HK-2 (cell line): ENCODE data around the gene TTBK2.

Experiments
- DNase-seq: peaks from one replicate; pipeline ENCODE4 v3.0.0-alpha.2; 2018; ENCODE audit not compliant: unreplicated experiment

The TTBK2 gene

DNA sequence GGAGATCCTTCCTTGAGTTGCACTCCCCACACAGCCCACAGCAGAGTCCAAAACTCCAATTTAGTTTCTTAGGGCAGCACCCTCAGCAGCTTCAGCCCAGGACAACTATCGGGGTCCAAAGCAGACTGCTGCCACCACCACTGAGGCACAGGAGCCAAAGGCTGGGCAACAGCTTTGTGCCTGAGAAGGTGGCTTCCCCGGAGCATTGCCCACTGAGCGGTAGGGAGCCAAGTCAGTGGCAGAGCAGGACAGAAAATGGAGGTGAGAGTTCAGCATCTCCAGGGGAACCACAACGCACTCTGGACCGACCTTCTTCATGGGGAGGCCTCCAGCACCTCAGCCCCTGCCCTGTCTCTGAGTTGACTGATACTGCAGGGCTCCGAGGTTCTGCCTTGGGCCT, 227.1 kb downstream of the TTBK2 start:
- no peak for DNase-seq

DNA sequence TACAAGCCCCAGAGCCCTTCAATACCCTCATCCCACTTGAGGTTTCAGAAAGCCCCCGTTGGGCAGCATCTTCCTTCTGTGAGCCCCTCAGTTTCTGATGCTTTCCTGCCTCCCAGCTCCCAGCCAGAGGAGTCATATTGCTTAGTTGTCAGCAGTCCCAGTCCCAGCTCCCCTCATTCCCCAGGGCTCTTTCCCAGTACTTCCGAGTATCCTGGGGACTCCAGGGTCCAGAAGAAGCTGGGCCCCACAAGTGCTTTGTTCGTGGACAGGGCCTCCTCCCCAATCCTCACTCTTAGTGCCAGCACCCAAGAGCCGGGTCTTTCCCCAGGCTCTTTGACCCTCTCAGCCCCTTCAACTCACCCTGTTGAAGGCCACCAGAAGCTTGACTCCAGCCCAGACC, 227.6 kb downstream of the TTBK2 start:
- no peak for DNase-seq

- DNase-seq, result no peak
Observed at GRCh38 chr15:42692536-42692935, 228.0 kb downstream of the TTBK2 start.

GRCh38 chr15:42691770-42692169, 228.8 kb downstream of the TTBK2 start:
- DNase-seq, result no peak

GRCh38 chr15:42691308-42691707, 229.3 kb downstream of the TTBK2 start:
- no peak for DNase-seq
